Diencephalon (tissue), 1 donor: ENCODE measurements around the gene CAMTA2. TPM values are rescaled to one million over a fixed set of nuclear protein-coding genes. Genes with fewer than 3 reads are reported as not detected.

Experiments
- small RNA-seq: library from RNA; depleted of rRNA; stranded (forward); fragments of <200 nt; gene quantifications from one replicate; pipeline ENCODE3, GENCODE V24; 2014
- total RNA-seq: library from RNA; depleted of rRNA; stranded (reverse); fragments of >200 nt; gene quantifications from one replicate; pipeline ENCODE4 v1.2.3, GENCODE V29; 2014

The CAMTA2 gene, protein sequence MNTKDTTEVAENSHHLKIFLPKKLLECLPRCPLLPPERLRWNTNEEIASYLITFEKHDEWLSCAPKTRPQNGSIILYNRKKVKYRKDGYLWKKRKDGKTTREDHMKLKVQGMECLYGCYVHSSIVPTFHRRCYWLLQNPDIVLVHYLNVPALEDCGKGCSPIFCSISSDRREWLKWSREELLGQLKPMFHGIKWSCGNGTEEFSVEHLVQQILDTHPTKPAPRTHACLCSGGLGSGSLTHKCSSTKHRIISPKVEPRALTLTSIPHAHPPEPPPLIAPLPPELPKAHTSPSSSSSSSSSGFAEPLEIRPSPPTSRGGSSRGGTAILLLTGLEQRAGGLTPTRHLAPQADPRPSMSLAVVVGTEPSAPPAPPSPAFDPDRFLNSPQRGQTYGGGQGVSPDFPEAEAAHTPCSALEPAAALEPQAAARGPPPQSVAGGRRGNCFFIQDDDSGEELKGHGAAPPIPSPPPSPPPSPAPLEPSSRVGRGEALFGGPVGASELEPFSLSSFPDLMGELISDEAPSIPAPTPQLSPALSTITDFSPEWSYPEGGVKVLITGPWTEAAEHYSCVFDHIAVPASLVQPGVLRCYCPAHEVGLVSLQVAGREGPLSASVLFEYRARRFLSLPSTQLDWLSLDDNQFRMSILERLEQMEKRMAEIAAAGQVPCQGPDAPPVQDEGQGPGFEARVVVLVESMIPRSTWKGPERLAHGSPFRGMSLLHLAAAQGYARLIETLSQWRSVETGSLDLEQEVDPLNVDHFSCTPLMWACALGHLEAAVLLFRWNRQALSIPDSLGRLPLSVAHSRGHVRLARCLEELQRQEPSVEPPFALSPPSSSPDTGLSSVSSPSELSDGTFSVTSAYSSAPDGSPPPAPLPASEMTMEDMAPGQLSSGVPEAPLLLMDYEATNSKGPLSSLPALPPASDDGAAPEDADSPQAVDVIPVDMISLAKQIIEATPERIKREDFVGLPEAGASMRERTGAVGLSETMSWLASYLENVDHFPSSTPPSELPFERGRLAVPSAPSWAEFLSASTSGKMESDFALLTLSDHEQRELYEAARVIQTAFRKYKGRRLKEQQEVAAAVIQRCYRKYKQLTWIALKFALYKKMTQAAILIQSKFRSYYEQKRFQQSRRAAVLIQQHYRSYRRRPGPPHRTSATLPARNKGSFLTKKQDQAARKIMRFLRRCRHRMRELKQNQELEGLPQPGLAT
- total RNA-seq = 11.8 TPM

GRCh38 chr17:4986951-4987766 lies at the start of gene CAMTA2:
CAMTA2 (minus strand) TSS chr17:4987675; CDS start chr17:4986222, 1,453 bp downstream.

DNA sequence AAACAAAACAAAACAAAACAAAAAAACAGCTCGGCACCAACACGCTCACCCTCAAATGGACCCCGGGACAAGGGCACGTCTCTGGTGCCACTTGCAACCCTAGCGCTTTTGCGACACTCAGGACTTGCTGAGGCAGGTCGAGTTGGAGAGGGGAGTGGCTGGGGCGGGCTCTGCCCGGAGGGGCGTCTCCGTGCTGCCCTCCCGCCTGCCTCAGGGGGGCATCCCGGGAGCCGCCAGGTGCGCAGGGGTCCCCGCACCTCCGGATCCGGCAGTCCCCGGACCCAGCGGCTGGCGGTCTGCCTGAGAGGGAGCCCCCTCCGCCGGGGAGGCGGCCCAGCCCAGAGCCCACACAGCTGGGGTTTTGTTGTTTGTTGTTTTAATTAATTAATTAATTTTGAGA lies 47.8 kb upstream of the CAMTA2 start, which contains the start of gene SLC52A1:
SLC52A1 (minus strand) TSS at position 112 of the 400 bp plus-strand sequence. CDS start 820 bp downstream, outside the sequence.

DNA sequence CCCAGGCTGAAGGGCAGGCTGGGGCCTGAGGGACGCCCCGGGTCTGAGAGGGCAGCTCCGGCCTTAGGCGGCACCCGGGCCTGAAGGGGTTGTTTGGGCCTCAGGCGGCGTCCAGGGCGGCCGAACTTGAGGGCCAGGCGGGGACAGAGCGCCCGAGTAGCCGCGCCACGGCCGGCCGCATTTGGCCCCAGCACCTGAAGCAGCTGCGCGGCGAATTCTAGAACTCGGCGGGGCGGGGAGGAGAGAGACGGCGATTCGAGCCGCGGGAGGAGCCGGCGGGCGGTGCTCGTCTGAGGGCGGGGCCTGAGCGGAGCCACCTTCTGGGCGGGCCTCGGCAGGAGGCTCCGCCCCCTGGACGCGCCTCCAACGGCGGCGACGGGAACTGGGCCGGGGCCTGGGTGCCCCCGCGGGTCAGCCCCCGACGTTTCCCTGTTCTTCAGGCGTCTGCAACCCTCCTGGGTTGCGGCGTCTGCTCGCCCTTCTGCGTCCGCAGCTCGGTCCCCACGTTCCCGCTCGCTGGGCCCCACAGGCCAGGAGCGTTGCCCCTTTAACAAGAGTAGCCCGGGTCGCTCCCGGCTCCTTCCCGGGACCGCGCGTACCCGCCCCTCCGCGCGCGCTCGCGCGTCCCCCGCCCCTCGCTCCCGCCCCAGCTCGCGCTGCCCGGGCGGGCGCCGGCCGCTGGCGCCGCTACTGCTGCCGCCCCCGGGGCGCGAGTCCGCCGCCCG lies 10.0 kb upstream of the CAMTA2 start, which contains the start of the genes INCA1 and KIF1C:
INCA1 (minus strand) TSS at position 221 of the 725 bp plus-strand sequence. CDS start 3,085 bp downstream, outside the sequence.
KIF1C (plus strand) TSS at position 649 of the 725 bp plus-strand sequence. CDS start 2,297 bp downstream, outside the sequence.

DNA sequence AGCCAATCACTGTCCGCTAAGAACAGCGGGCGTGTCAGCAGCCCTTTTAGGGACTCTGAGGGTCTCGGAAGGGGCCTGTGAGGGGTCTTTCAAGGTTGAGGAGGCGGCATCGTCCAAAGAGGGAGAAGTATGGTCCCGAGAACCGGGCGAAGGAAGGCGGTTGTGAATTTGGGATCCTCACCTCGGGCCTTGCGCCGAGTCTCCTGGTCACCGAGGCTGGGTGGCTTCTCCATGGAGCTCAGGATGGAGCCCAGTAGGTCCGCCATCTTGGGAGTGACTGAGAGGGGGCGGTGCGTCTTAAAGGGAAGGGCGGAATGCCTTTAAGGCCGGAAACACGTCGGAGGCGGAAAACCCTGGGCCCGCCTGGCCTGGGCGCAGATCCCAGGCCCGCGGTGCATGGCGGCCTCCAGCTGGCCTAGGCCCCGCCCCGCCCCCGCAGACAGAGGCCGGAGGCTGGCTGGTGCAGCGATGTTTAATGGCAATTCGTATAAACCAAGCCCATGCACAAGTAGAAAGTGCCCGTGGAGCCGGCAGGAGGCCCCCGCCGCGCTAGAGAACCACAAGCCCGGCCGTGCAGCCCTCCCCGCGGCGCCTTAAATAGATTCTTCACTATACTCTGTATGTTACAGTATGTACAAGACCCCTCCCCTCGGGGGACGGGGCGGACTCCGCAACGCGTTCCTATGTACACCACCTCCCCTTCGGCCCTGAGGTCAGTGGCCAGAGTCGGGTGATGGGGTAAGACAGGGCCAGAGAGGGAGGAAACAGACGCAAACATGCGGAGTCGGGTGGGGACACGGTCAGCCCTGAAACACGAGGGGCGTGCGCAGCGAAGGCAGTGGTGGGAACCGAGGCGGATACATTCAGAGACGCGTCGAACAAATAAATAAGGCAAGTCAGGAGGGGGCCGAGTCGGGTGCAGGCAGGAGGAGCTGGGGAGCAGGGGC lies 19.7 kb downstream of the CAMTA2 start, which contains the start of gene SPAG7:
SPAG7 (minus strand) TSS at position 279 of the 947 bp plus-strand sequence; CDS start at position 266, 13 bp downstream.

GRCh38 chr17:4950746-4951204 lies 36.7 kb downstream of the CAMTA2 start, which contains the start of gene ENO3:
ENO3 (plus strand) TSS chr17:4951119; CDS start chr17:4951830, 711 bp downstream.

GRCh38 chr17:4948166-4948930 lies 39.1 kb downstream of the CAMTA2 start, which contains the start of gene PFN1:
PFN1 (minus strand) TSS chr17:4948530; CDS start chr17:4948394, 136 bp downstream.

GRCh38 chr17:4939796-4940554 lies 47.5 kb downstream of the CAMTA2 start, which contains the start of the genes RNF167 and SLC25A11:
RNF167 (plus strand) TSS chr17:4940268; CDS start chr17:4940910, 642 bp downstream.
SLC25A11 (minus strand) TSS chr17:4940046; CDS start chr17:4939910, 136 bp downstream.

DNA sequence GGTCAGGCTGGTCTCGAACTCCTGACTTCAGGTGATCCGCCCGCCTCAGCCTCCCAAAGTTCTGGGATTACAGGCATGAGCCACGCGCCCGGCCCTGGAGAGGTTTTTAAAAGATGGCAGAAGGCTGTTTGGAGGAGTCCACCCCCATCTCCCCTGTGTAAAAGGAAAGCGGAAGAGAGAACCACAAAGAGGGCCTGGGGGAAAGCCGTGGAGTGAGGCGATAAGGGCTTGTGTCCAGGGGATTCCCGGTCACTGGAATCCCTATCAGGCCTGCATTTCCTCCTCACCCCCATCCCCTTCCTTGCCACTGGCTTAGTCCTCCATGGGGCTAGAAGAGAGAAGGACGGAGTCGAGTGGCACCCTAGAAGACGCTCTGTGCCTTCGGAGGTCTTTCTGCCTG lies 55.5 kb downstream of the CAMTA2 start, which contains the start of gene GP1BA:
GP1BA (plus strand) TSS at position 315 of the 400 bp plus-strand sequence. CDS start 328 bp downstream, outside the sequence.

Small RNA genes lying within 50 kb of the gene (small RNA-seq; reads per million reads assigned to genes)
- 0.26 reads per million, percentile 9 among the genes with 10 or more reads in this experiment for gene MIR6864
- gene MIR6865 = not detected

Other genes with a start within 250 kb of the CAMTA2 start
- 0.23 TPM for gene ZMYND15, start 247.8 kb downstream of the CAMTA2 start, total RNA-seq
- gene CXCL16, start 247.7 kb downstream of the CAMTA2 start, total RNA-seq = 1.8 TPM
- gene TM4SF5, start 215.8 kb downstream of the CAMTA2 start, total RNA-seq = not detected
- gene VMO1, start 201.3 kb downstream of the CAMTA2 start, total RNA-seq = 0.69 TPM
- not detected for gene GLTPD2, start 198.7 kb downstream of the CAMTA2 start, total RNA-seq
- 111 TPM for gene PSMB6, start 191.5 kb downstream of the CAMTA2 start, total RNA-seq
- 10.8 TPM for gene PLD2, start 180.5 kb downstream of the CAMTA2 start, total RNA-seq
- 29.3 TPM for gene MINK1, start 154.3 kb downstream of the CAMTA2 start, total RNA-seq
- gene C17orf107, start 88.1 kb downstream of the CAMTA2 start, total RNA-seq = 3.0 TPM
- gene CHRNE, start 84.6 kb downstream of the CAMTA2 start, total RNA-seq = 0.46 TPM
- not detected for gene GP1BA, start 55.4 kb downstream of the CAMTA2 start, total RNA-seq
- gene SLC25A11, start 47.6 kb downstream of the CAMTA2 start, total RNA-seq = 51.2 TPM
- 25.8 TPM for gene RNF167, start 47.4 kb downstream of the CAMTA2 start, total RNA-seq
- 78.0 TPM for gene PFN1, start 39.1 kb downstream of the CAMTA2 start, total RNA-seq
- gene ENO3, start 36.6 kb downstream of the CAMTA2 start, total RNA-seq = 1.8 TPM
- gene SPAG7, start 19.9 kb downstream of the CAMTA2 start, total RNA-seq = 40.4 TPM
- 0.69 TPM for gene INCA1, start 9.8 kb upstream of the CAMTA2 start, total RNA-seq
- gene KIF1C, start 10.3 kb upstream of the CAMTA2 start, total RNA-seq = 13.8 TPM
- gene SLC52A1, start 47.8 kb upstream of the CAMTA2 start, total RNA-seq = not detected
- 15.7 TPM for gene ZFP3, start 90.8 kb upstream of the CAMTA2 start, total RNA-seq
- 14.3 TPM for gene ZNF232, start 124.2 kb upstream of the CAMTA2 start, total RNA-seq
- gene USP6, start 128.4 kb upstream of the CAMTA2 start, total RNA-seq = 0.23 TPM
- 27.7 TPM for gene ZNF594, start 204.2 kb upstream of the CAMTA2 start, total RNA-seq
- gene SCIMP, start 247.2 kb upstream of the CAMTA2 start, total RNA-seq = 0.46 TPM